Cerebellar nuclear complex (tissue), 1 donor: Measurements from ENCODE around the gene PARS2.
"Not testable (repeated sequence)": the region's sequence is repeated elsewhere in the genome, so short reads cannot be mapped to it uniquely, and the experiment has no call there.

ENCODE experiments used
- DNase-seq, 2 experiments: peaks; one replicate each; lab custom pipeline; 2025; lab: John Stamatoyannopoulos, UW

Gene PARS2

GRCh38 chr1:54800041-54800898, 35.9 kb upstream of the PARS2 start:
- DNase-seq: no peak

- no peak for DNase-seq
Measured at GRCh38 chr1:54798769-54799641, 34.7 kb upstream of the PARS2 start.

DNA sequence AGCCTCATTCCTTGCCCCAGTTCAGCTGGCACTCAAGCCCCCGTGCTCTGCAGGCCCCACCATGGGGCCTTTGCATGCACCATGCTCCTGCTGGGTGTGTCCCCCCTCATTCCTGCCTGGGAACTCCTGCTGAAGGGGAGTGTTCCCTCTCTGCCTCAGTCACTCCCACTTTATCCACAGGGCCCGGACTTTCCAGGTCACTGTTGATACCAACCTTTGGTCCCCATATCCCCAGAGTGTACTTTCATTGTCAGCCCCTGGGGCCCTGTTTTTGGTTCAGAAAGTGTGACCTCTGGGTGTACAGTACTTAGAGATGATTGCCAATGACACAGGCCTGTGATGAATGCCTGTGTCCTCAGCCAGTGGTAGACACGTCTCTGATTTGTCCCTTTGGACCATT, 33.9 kb upstream of the PARS2 start:
- DNase-seq: no peak

GRCh38 chr1:54796902-54797301, 32.6 kb upstream of the PARS2 start:
- DNase-seq: no peak

DNA sequence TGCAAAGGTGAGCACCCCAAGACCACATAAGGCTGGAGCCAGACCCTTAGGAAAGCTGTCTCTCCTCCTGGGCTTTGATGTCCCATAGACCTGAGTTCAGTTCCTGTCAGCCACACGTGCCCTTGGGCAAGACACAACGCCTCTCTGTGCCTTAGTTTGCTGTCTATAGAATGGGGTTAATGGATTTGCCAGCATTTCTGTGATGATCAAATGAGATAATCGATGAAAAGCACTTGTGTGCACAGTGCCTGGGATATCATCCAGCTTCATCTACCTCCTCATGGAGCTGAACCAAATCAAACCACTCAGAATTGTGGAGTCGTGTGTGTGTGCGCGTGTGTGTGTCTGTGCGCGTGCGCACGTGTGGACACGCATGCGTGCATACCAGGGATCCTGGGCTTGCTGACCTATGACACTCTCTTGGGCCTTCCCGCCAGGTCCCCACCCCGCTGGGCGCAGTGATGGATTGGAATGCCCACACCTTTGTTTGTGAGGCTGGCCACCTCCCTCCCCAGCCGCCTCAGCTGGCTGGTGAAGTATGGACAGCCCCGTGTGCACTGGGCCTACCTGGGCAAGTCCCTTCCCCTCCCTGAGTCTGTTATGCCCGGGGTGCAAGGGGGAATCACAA, 31.6 kb upstream of the PARS2 start:
- DNase-seq: no peak

DNA sequence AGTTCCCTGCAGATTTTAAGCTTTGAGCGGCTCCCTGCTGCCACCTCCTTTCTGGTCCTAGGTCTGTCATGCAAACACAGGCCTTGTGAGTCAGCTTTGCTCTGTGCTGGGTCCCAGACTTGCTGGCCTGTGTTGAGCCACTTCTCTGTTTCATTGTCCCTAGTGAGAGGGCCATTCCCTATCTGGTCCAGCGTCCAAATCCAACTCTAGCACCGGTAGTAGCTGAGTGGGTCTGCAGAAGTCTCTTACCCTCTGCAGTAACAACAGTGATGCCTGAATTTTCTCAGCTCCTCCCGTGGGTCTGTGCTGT, 31.0 kb upstream of the PARS2 start:
- no peak for DNase-seq

- DNase-seq: no peak
Measured at GRCh38 chr1:54794451-54795355, 30.4 kb upstream of the PARS2 start.

GRCh38 chr1:54792686-54793282, 28.5 kb upstream of the PARS2 start:
- DNase-seq: no peak

- DNase-seq: no peak
Measured at GRCh38 chr1:54791880-54792522, 27.7 kb upstream of the PARS2 start.

- no peak for DNase-seq
Measured at GRCh38 chr1:54788459-54788858, 24.1 kb upstream of the PARS2 start.

DNA sequence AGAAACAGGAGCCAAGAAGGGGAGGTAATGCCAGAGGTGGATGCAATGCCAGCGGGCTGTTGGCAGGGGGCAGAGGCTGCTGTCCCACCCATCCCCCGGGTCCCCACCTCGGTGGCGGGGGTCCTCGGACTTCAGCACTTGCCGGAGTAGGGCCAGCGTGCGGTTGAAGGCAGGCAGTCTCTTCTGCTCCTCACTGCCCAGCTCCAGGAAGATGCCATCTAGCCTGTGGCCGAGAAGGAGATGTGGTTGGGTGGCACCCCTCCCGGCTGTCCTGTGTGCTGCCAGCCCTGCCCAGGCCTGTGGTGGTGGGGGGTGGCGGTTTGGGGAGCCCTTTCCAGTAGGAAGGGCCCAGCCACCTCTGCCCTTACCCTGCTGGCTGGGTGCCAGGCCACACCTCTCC, 23.3 kb upstream of the PARS2 start:
- DNase-seq: no peak

DNA sequence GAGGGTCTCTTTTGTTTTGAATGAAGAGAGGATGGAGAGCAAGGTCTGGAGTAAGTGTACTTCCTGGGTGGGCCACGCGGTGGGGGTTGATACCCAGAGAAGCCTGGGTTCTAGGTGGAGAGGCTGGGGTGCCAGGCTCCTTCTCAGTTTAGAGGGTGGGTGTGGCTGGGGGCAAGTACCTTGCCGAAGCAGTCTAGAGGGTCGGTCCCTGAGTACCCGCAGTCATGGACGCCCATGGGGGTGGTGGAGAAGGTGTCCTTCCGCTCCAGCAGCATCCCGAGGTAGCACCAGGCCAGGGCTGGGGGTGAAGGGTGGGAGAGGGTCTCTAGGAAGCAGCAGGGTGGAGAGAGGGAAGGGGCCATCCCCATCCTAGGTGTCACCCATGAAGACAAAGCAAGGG, 22.5 kb upstream of the PARS2 start:
- DNase-seq: no peak

DNA sequence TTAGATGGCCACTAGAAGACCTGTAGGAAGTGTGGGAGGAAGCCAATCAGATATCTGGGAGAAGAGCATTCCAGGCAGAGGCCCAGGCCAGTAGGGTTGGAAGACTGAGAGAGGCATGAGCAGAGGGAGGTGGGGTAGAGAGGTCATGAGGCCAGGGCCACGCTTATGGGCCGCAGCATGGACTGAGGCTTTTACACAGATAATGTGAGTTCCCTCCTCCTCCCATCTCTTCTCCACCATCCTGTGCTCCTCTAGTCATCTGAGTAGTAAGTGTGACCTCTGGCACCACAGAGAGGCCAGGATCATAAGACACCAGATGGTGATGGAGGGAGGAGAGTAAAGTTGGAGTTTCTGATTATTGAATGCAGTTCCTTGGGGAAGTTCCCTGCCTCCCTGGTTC, 19.7 kb upstream of the PARS2 start:
- no peak for DNase-seq

DNA sequence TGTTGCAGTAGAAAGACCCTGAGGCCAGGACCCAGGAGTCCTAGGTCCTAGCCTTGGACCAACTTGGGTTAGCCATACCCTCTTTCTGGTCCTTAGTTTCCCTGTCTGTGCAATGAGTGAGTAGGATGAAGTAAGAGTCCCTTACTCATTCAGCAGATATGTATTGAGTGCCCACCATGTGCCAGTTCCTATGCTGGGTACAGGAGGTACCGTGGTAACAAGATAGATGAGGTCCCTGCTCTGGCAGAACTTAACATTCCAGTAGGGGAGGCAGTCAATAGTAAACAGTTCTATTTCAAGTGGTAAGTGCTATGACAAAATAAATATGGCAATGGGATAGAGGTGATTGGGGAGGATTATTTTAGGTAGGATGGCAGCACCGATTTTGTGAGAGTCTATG, 18.3 kb upstream of the PARS2 start:
- no peak for DNase-seq

GRCh38 chr1:54782156-54782555, 17.8 kb upstream of the PARS2 start:
- no peak for DNase-seq

DNA sequence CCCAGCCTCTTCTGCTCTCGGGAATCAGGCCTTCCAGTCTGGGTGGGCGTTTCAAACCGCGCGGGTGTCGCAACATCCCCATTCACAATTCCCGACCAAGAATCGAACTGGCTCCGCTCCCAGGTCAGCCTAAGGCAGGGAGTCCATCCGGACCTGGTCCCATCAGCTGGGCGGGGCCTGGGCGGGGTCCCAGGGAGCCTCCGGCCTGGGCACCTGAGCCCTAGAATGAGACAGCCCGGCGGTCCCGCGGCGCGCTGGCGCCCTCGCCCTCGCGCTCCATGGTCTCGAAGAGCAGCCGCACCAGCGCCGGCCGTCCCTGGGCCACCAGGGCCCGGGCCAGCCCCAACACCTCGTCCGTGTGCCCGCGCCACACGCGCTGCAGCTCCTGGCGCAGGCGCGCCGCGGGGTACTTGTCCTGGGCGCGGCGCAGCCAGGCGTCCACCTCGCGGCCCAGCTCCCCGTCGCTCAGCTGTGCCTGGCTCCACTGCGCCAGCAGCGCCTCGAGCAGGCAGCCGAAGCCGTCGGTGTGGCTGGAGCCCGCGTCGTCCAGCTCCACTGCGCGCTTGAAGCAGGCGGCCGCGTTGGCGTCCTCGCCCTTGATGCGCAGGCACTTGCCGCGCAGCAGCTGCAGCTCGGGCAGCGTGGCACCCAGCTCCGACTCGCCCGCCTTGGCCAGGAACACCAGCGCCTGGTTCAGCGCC, 16.9 kb upstream of the PARS2 start:
- DNase-seq: no peak

DNA sequence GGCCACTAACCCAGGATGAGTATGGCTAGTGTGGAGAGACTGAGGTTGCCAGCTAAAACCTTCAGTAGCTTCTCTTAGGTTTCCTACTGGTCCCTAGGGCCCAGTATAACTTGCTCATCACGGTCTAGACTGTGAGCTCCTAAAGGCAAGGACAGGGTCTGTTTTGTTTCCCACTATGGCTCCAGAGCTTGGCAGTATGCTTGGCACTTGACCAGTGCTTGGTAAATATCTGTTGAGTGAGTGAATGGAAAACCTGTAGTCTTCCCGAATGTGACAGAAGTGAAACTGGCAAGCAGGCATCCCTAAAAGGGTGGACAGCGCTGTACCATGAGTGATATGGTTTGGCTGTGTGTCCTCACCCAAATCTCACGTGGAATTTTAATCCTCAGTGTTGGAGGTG, 13.1 kb upstream of the PARS2 start:
- DNase-seq: no peak

DNA sequence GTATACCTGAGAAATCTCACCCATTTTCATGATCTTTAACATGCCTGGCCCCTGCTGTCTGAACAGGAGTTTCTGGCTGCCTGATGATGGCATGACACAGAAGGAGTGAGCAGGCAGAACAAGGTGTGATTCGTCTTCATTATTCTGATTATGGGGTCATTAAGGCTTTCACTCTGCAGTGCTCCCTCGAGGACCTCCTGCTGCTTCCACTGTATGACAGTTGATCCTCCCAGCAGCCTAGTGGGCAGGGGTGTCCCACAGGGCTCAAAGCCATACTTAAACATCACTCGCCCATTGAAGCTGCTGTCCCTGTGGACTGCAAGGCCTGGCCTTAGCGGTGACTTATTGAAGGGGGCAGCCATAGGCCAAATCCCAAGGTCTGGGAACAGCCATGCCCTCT, 12.7 kb upstream of the PARS2 start:
- DNase-seq: no peak

DNA sequence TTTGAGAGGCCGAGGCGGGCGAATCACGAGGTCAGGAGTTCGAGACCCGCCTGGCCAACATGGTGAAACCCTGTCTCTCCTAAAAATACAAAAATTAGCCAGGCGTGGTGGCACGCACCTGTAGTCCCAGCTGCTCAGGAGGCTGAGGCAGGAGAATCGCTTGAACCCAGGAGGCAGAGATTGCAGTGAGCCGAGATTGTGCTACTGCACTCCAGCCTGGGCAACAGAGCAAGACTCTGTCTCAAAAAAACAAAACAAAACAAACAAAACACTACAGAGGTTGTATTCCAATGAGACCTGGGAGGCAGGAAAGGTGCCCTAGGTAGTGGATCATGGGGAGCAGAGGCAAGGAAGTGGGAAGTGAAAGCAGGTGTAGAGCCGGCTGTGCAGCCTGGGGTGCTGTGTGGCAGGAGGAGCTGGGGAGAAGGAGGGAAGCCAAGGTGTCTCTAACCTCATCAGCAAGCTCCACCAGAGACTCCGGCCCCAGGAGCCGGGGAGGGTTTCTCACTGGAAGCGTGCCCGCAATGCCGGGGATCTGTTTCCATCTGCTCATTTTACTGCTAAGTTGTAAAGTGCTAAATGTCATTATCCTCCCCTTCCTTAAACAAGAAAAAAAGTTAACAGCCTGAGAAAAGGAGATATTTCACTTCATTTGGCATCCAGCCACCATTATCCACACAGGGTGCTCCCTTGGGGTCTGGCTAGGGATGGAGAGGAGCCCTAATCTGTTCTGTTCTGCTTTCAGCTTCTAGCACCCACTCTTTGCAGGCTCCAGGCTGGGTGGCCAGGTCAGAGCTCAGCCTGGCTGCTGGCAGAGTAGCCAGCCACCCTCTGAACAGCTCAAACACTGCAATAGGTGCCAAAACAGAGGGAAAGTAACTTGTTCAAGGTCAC, 11.8 kb upstream of the PARS2 start:
- DNase-seq: not testable (repeated sequence)
